Amygdala (tissue), 56 donors: Measurements from ENCODE around the gene RAD51C.
A peak's percentile ranks its signal among the peaks of the same experiment; 100 is the strongest.
"Not testable (repeated sequence)": the region's sequence is repeated elsewhere in the genome, so short reads cannot be mapped to it uniquely, and the experiment has no call there.

ENCODE experiments used
- DNase-seq, 56 donors: peaks; one replicate each; lab custom pipeline; 2025; lab: John Stamatoyannopoulos, UW

The RAD51C gene

DNA sequence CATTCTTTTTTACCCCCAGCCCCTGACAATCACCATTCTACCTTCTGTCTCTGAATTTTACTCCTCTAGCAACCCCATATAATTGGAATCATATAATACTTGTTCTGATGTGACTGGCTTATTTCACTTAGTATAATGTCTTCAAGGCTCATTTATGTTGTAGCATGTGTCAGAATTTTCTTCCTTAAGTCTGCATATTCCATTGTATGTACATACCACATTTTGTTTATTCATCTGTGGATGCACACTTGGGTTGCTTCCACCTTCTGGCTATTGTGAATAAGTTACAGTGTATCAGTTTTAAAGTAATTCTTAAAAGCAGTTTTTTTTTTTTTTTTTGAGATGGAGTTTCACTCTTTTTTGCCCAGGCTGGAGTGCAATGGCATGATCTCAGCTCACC is 38.5 kb downstream of the RAD51C start:
- DNase-seq = no peak

DNA sequence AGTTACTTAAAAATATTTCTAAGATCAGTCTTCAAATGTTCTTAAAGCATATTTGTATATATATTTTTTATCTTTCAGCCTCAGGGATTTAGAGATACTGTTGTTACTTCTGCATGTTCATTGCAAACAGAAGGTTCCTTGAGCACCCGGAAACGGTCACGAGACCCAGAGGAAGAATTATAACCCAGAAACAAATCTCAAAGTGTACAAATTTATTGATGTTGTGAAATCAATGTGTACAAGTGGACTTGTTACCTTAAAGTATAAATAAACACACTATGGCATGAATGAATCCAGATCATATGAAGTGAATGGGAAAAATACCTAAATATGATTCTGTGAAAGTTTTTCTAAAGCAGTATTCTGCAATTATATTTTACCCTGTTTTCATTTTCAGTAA is 41.6 kb downstream of the RAD51C start:
- no peak for DNase-seq

DNA sequence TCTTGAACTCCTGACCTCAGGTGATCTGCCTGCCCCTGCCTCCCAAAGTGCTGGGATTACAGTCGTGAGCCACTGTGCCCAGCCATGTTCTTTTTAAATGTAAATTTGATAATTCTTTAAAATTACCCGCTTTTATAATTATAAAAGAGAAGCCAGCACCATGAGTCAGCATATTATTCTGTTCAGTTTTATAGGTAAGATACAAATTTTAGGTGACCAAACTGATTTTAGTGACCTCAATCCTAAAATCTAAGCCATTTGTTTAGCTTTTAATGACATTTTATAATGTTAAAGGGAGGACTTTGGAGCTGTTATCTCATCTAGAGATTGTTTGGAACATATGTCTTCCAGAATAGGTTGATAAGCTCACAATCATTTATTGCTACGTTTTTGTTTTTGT is 42.4 kb downstream of the RAD51C start:
- DNase-seq = no peak

DNA sequence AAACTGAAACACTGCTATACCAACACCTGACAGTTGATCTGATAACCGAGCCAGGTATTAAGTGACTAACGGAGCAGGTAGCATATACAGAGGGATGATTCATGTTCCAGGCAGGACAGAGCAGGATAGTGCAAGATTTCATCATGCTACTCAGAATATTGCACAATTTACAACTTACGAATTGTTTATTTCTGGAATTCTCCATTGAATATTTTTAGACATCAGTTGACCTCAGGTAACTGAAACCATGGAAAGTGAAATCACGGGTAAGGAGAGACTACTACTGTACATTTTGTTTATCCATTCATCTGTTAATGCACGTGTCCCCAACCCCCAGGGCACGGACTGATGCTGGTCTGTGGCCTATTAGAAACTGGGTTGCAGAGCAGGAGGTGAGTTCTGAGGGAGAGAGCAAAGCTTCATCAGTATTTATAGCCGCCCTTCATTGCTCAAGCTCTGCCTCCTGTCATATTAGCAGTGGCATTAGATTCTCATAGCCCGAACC is 48.8 kb downstream of the RAD51C start:
- DNase-seq = no peak

DNA sequence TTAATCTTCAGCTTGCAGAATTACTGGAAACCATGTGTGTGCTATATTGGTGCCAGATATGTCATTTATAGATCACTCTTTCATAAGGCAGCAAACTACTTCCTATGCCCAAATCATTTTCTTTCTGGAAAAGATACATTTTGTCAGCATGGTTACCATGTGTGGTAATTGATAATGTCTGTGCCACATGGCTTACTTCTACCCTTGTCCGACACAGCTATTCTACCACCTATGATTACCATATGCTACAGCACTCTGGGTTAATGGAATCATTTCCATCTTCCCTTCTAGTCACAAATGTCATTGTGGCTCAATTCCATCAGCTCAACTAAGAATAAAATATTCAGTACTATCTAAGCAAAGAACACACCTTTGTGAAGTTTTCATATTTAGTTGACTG is 55.3 kb downstream of the RAD51C start:
- no peak for DNase-seq

DNA sequence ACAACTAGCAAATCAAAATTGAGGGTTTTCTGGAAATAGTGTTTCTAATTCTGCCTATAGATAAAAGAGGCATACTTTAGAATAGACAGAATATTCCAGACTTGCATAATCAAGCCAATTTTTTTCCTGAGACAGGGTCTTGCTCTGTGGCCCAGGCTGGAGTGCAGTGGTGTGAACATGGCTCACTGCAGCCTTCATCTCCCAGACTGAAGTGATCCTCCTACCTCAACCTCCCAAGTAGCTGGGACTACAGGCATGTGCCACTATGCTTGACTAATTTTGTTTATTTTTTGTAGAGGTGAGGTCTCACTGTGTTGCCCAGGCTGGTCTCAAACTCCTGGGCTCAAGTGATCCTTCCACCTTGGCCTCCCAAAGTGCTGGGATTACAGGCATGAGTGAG is 57.2 kb downstream of the RAD51C start:
- DNase-seq = not testable (repeated sequence)

DNA sequence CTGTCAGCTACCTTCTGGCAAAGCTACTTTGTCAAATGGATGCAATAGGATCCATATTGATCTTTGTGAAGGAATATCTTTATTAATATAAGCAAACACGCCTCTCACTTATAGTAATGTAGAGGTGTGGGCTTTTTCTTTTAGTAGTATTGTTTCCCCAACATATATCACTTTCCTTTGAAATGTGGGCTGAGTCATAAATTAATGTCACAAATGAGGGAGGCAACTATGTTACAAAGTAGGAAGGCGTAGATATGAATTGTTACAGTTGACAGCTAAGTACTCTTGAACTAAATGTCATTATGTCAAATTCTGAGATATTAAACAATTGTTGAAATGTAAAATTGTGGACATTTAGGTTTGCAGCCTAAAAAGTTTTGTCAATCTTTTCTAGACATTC is 60.6 kb downstream of the RAD51C start:
- DNase-seq = no peak

DNA sequence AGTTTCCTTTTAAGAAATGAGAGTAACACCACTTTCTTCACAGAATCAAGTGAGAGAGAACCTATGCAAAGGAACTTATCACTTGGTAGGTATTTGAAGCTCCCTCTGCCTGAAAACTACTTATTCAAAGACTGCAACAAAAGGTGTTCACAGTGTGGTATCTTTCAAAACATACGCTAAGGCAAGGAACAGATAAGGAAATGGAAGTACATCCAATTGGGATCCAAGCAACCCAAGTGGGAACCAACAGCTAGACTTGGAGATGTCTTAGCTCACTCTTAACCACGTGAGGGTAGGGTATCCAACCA is 62.8 kb downstream of the RAD51C start:
- DNase-seq = no peak

DNA sequence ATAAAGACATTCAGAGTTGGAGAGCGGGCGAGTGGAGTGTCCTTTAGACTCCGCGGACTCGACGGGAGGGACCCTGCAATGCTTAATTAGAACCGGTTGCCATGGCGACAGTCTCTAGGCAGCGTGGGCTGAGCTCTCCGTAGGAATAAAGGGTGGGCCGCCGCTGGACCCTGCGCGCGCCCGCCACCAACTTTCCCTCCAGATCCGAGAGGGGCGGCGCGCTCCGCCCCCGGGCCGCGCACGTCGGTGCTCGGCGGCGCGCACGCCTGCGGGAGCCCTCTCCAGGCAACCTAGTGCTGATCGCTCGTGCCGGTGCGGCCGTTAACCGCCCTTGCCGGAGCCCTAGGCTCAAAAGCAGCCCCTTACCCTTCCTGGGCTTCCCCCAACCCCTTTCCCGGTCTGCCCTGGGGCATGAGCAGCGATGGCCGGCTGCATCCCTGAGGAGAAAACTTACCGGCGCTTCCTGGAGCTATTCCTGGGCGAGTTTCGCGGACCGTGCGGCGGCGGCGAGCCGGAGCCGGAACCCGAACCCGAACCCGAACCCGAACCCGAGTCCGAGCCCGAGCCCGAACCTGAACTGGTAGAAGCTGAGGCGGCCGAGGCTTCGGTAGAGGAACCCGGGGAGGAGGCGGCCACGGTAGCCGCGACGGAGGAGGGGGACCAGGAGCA is 63.3 kb downstream of the RAD51C start, which contains the start of gene PPM1E:
PPM1E (plus strand) TSS at position 278 of the 669 bp plus-strand sequence.
- DNase-seq = peak in 41 of 56 donors; percentile 12 to 77 (median 37)

DNA sequence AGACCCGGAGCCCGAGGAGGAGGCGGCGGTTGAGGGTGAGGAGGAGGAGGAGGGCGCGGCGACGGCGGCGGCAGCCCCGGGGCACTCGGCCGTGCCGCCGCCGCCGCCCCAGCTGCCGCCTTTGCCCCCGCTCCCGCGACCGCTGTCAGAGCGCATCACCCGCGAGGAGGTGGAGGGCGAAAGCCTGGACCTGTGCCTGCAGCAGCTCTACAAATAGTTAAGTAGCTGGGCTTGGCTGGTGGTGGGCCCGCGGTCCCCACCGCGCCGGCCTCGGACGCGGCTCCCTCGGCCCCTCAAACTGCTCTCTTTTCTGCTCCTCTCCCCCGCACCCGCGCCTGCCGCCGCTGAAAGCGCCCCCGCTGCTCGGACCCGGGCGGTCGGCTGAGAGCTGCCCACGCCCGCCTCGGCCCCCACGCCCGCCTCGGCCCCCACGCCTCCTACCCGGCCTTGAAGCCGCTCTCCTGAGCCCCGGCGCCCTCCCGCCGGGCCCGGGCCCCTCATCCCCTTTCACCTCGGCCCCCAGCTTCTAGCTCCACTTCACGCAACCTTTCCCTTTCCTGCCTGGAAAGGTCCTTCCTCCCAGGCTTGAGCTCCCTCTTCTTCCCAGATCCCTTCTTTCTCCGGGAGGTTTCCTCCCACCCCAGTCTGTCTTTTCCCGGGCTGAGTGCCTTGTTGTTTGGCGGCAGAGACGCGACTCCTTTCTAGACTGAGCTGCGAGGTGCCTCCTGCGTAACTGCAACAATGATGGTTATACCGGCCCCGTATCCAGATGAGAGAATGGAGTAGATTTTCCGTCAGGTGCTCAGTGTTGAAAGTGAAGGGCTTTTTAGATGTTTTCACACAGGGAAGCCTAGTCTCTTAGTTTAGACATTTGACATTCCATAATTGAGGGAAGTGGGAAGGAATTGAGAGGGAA is 64.1 kb downstream of the RAD51C start:
- DNase-seq = peak in 21 of 56 donors; percentile 1 to 41 (median 8)

DNA sequence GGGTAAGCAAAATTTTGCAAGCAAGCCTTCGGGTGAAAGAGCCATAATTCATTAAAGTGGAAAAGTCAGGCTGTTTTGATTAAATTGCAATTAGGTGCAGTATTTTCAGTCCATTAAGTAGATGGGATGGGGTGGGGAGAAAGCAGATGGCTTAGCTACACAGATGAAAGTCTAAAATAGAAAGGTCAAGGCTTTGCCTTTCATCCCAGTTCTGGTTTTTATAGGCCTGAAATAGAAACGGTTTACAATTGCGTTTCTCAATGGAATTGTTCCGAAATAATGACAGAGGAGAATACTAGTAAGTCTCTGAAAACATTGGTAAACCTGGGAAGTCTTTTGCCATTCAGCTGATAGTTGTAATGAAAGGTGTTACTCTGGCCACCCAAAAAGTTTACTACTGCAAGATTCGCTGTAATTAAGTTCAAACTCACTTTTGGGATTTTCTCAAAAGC is 64.8 kb downstream of the RAD51C start:
- no peak for DNase-seq

DNA sequence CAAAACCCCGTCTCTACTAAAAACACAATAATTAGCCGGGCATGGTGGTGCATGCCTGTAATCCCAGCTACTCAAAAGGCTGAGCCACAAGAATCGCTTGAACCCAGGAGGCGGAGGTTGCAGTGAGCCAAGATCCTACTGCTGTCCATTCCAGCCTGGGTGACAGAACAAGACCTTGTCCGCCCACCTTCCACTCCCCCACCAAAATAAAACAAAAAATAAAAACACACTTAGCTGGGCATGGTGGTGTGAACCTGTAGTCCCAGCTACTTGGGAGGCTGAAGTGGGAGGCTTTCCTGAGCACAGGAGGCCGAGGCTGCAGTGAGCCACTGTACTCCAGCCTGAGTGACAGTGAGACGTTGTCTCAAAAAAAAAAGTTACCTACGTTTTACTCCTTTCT is 66.5 kb downstream of the RAD51C start:
- no peak for DNase-seq

DNA sequence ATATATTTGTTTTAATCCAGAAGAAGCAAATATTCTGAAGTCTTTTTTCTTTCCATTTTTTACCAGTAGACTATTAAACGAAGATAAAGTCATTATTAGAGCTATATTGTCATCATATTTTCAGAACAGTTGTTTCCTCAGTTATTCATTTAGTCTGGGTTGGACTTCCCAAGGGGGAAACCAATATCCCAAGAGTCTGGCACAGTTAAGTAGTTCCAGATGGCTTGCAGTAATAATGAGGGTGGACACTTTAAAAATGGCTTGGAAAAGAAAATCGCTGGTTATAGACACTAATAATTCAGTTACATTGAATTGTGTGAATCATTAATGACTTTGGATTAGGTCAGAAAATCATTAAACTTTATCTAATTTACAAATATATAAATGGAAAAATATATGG is 67.1 kb downstream of the RAD51C start:
- no peak for DNase-seq

DNA sequence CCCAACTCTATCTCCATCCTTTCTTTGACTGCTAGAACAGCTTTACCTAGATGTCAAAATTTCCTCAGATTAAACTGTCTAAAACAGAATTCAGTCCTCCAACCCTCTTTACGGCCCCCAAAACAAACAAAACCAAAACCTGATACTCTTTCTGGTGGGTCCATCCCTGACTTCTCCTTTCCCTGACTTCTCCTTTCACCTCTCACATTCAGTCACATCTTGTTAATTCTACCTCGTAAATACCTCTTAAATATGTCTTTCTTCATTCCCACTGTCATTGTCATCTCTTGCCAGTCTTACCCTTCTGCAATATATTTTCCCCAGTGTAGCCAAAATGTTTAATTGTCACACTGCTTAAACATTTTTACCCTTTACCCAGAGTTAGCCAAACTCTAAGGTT is 67.8 kb downstream of the RAD51C start:
- DNase-seq = no peak

DNA sequence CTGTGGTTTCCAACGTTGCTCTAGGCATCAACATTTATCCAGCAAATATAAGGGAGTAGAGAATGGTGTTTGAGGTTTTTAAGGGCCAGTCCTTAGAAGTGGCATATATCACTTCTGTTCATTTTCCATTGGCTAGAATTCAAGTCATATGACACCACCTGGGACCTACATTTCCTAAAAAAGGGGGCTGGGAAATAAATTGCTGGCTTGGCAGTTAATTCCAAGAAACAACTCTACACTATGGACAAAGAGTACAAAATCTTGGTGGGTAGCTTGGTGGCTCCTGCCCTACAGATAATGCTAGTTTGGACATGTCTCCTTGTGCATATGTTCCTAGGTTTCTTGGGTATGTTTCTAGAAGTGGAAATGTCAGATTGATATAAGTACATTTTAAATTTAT is 70.9 kb downstream of the RAD51C start:
- no peak for DNase-seq

DNA sequence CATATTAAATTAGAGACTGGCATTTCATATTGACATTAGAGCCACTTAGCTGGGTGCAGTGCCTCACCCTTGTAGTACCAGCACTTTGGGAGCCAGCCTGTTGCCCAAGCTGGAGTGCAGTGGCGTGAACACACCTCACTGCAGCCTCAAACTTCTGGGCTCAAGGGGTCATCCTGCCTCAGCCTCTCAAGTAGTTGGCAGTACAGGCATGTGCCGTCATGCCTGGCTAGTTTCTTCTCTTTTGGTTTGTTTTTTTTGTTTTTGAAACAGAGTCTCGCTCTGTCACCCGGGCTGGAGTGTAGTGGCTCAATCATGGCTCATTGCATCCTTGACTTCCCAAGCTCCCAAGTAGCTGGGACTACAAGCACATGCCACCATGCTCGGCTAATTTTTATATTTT is 72.0 kb downstream of the RAD51C start:
- no peak for DNase-seq

DNA sequence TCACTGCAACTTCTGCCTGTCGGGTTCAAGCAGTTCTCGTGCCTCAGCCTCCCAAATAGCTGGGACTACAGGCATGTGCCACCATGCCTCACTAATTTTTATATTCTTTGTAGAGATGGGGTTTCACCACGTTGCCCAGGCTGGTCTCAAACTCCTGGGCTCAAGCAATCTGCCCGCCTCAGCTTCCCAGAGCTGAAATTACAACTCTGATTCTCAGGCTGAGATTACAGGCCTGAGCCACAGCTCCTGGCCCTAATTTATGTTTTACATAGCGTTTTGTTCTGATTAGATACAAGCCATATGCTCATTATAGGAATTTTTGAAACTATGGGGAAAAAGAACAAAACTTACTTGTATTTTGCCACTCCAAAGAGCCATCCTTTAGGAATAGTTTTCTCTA is 86.1 kb downstream of the RAD51C start:
- not testable (repeated sequence) for DNase-seq

DNA sequence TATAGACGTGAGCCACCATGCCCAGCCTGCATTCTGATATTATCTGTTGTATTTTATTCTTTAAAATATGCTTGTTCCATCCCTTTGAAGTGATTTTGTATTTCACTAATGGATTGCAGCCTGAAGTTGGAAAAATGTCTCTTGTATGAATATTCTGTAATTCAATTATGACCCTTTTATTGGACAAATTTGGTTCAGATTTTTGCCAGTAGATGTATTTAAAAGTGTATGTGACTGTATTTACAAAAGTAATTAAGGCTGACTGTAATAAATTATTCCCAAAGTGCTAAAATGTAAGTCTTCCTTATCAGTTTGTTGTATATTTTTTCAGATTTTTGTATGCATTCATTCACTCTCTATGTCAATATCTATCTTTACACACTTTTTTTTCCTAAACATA is 87.0 kb downstream of the RAD51C start:
- no peak for DNase-seq

DNA sequence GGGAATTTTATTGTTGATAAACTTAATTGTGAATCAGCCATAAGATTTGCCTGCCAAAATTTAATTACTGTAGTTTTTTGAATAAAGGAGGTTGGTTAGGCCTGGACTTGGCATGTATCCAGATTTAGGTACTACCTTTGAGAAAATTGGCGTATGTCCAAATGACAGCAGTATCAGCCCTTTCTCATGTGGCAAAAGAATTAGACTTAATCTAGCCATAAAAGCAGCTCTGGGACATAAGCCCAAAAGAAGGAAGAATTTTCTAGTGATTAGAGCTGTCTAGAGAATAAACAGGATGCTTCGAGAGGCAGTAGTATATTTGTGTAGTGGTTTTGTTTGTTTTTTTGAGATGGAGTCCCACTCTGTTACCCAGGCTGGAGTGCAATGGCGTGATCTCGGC is 91.0 kb downstream of the RAD51C start:
- peak in 1 of 56 donors; percentile 2 for DNase-seq

DNA sequence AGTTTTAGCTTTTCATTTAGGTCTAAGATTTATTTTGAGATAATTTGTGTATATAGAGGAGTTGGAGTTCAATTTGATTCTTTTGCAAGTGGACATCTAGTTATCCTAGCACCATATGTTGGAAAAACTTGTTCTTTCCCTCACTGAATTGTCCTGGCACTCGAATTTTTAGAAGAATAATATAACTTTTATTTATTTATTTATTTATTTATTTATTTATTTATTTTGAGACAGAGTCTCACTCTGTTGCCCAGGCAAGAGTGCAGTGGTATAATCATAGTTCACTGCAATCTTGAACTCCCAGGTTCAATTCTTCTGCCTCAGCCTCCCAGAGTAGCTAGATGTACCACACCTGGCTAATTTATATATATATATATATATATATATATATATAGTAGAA is 92.7 kb downstream of the RAD51C start:
- DNase-seq = no peak
